Ishikawa (cell line): ENCODE results near the gene DSG4.

Experiments used
- CEBPB ChIP-seq: IDR thresholded peaks from 2 replicates; pipeline ENCODE4 v1.6.1; 2012
- CREB1 ChIP-seq: IDR thresholded peaks from 2 replicates; pipeline ENCODE4 v1.6.1; 2012; ENCODE audit warnings: low read depth
- EGR1 ChIP-seq: IDR thresholded peaks from 2 replicates; pipeline ENCODE4 v1.6.1; 2012
- FOXM1 ChIP-seq: IDR thresholded peaks from 2 replicates; pipeline ENCODE4 v1.6.1; 2012; ENCODE audit warnings: low read depth, borderline replicate concordance
- MAX ChIP-seq: IDR thresholded peaks from 2 replicates; pipeline ENCODE4 v1.6.1; 2012
- NFIC ChIP-seq: IDR thresholded peaks from 2 replicates; pipeline ENCODE4 v1.6.1; 2012
- RAD21 ChIP-seq: IDR thresholded peaks from 2 replicates; pipeline ENCODE4 v1.6.1; 2012; ENCODE audit warnings: low read depth
- REST ChIP-seq: IDR thresholded peaks from 2 replicates; pipeline ENCODE4 v1.6.1; 2012; ENCODE audit warnings: low read depth, mild to moderate bottlenecking
- TAF1 ChIP-seq: IDR thresholded peaks from 2 replicates; pipeline ENCODE4 v1.6.1; 2012; ENCODE audit warnings: low read depth, mild to moderate bottlenecking
- TCF12 ChIP-seq: IDR thresholded peaks from 2 replicates; pipeline ENCODE4 v1.6.1; 2012; ENCODE audit warnings: low read depth
- TEAD4 ChIP-seq: IDR thresholded peaks from 2 replicates; pipeline ENCODE4 v1.6.1; 2012
- USF1 ChIP-seq: IDR thresholded peaks from 2 replicates; pipeline ENCODE4 v1.6.1; 2012
- YY1 ChIP-seq: IDR thresholded peaks from 2 replicates; pipeline ENCODE4 v1.6.1; 2012; ENCODE audit warnings: low read depth
- ZBTB7A ChIP-seq: IDR thresholded peaks from 2 replicates; pipeline ENCODE4 v1.6.1; 2012; ENCODE audit warnings: low read depth

Gene DSG4

GRCh38 chr18:31450409-31450808 is 73.8 kb downstream of the DSG4 start:
- TF ChIP-seq YY1: no peak
- no peak for TF ChIP-seq REST
- TF ChIP-seq TCF12: no peak
- no peak for TF ChIP-seq CREB1
- no peak for TF ChIP-seq NFIC
- TF ChIP-seq EGR1: no peak
- no peak for TF ChIP-seq MAX
- no peak for TF ChIP-seq FOXM1
- TF ChIP-seq ZBTB7A: no peak
- no peak for TF ChIP-seq TEAD4
- no peak for TF ChIP-seq RAD21
- TF ChIP-seq TAF1: no peak
- TF ChIP-seq USF1: no peak

- TF ChIP-seq EGR1 (no peak), CEBPB (no peak), CREB1 (no peak), USF1 (no peak), YY1 (no peak), NFIC (no peak), TAF1 (no peak)
Measured at GRCh38 chr18:31451625-31452024, 75.0 kb downstream of the DSG4 start.

- TF ChIP-seq REST (no peak), YY1 (no peak)
Measured at GRCh38 chr18:31454066-31454708, 77.6 kb downstream of the DSG4 start.
